ENCODE results near the gene NADK2.

- no peak for TF ChIP-seq CTCF (IDR thresholded peaks at IDR 0.05)
- TF ChIP-seq POLR2A (IDR thresholded peaks at IDR 0.05): no peak
These were observed 11.8 kb upstream of the NADK2 start for GRCh38 chr5:36253575-36253974.
